ENCODE data around the gene COL4A2.

Gene COL4A2

DNA sequence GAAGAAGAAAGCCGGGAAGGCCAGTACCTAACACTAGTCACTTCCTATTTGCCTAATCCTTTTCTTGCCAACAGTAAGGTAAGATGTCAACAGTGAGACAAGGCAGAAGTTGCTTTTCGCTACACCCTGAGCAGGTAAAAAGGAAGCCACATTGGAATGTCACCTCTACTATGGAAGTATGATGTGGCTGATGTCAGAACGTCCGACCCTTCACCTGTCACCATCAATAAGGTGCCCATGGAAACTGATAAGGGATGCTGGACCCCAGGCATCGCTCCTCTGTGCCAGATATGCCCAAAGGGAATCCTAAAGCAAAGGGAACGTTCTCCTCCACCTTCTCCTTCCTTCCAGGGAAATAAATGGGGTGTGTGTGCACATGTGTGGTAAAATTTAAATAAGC is 34.4 kb upstream of the COL4A2 start:
- DNase-seq, result no peak

DNA sequence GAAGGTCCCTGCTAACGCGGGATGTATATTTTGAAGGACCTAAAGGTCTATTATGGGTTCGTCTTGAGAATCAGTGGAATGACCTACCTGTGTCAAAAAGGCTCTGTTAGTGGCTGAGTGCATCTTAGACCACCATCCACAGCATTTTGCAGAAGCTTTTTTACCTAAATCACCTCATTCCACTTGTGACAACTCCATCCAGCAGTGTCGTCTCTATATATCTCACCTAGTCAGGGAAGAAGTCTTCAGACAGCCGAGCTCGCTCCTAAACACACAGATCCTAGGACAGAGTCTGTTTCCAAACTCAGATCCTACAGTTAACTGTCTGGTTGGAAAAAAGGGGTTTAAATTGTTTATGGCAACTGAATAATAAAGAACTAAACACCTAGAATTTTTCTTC is 33.8 kb upstream of the COL4A2 start:
- no peak for DNase-seq

DNA sequence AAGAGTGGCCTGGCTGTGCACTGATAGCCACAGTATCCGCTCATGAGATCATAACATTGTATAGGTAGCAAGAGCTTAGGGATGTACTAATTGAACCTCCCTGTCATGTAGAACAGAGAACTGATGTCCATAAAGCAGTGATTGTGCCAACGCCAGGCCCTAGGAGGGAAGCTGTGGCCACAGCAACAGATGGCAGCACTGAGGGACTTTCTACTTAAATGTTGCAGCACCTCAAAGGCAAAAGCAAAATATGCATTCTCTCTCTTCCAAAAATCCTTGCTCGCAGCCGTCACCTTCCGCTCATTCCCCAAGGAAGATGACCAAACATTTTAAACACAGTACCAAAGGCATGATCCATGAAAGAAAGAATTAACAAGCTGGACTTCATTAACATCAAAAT is 32.4 kb upstream of the COL4A2 start:
- no peak for DNase-seq

GRCh38 chr13:110275931-110276552 is 31.0 kb upstream of the COL4A2 start:
- no peak for DNase-seq

- DNase-seq, result no peak
These were observed 30.5 kb upstream of the COL4A2 start for GRCh38 chr13:110276553-110276950.

DNA sequence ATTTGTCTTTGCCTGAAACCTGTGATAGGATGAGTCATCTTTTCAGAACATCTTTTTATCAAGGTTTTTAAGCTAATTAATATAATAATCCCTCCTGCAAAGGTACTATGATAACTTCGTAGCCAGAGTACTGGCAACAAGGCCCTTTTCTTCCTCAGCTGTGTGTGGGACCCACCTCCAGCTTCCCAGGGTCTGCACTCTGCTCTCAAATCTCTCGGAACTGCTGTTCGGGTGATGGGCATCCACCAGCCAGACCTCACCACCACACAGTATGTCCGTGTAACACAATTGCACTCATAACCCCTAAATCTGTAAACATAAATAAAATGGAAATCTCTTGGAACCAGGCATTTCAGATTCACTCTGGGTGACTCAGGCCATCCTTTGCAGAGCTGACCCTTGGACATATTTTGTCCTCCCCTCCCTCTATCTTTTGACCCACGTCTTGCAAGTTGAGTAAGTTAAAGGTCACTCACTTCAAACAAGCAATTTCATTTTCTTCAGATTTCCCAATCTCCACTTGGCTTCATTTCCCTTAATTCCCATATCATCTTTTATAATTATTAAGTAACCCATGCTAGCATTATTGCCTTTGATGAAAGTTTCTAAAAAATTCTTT is 29.6 kb upstream of the COL4A2 start:
- no peak for DNase-seq

DNA sequence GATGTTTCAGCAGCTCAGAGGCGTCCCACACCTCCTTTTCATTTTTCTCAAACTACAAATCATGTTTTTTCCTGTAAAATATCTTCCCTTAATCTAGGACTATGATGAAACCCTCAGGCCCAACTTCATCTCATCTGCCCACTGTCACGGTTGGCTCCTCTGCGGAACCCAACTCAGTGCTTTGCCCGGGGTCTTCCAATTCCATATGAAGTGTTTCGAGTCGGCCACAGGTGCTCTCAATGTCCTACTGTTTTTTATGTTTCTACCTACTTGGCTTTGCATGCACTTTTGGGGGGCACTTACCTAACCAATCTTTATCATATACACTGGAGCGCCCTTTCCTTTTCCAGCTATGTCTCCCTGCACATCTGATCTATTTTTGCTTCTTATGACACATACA is 28.2 kb upstream of the COL4A2 start:
- DNase-seq, result no peak

- no peak for DNase-seq
These were observed 27.4 kb upstream of the COL4A2 start for GRCh38 chr13:110279684-110280083.

- DNase-seq, result no peak
These were observed 26.8 kb upstream of the COL4A2 start for GRCh38 chr13:110280231-110280813.

- no peak for DNase-seq
These were observed 25.9 kb upstream of the COL4A2 start for GRCh38 chr13:110280985-110281688.

DNA sequence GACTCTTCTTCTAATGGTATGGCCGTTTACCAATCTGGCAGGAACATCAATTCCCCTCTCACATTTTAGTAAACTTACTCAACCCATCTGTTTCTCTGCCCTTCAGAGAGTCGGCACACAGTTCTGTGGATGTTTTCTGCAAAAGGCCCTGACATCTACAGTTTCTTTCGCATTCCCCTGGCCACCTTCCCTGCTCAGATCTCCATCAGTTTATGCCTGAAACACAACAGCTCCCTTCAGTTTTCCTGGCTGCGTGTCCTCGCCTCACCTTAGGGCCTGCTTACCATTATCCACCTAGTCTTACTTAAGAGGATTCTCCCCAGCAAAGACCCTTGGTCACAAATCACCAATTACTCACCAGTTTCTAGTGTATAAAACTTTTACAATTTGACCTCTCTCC is 25.3 kb upstream of the COL4A2 start:
- DNase-seq, result no peak

DNA sequence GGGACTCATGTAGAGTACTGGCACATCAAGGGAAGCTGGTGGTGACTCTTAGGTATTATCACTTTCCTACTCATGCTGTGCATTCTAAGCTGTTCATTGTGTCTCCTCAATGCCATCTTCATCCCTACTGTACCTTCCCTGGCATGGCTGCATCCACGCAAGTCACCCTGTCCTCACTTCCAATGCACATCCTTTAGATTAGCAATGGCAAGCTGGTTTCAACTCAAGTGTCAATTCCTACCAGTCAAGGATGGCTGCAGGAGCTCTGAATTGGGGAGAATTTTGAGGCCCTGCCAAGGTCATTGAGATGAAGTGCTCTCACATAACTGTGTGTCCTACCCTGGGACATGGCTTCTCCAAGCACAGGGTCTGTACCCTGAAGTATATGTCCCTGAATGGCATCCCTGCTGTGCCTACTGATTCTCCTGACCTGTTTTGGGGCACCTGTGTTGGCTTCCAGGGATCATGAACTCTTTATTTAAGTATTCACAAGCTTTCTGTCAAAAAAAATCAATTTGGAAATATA is 24.7 kb upstream of the COL4A2 start:
- DNase-seq, result no peak

DNA sequence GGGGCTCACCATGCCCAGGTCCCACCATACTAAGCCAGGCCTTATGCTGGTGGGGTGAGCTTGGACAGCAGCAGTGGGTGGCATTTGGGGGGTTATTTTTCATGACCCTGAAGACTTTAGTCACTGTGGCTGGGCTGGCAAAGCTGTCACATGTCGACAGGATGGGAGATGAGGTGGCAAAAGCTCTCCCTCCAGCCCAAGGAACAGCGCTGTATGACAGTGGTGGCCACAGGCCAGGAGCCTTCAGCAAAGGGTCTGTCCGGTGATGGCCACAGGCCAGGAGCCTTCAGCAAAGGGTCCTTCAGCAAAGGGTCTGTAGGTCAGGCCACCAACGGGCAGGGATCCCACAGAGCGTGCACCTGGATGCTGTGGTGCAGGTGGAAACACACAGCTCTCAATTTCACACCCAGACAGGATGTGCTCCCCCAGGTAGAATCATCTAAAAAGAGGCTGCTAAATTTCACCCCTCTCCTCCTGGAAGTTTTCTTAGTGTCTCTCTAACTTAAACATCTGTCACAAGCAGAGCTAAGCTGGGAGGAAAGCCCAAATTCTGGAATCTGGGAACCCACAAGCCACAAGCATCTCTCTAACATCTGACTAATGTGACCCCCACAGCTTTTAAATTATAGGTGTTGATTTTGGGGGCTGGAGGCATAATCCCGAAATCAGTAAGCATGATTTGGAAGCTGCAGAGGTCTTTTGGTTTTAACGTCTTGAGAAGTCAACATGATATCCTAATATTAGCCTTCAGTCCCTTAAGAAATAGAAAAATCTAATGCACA is 23.2 kb upstream of the COL4A2 start:
- no peak for DNase-seq

DNA sequence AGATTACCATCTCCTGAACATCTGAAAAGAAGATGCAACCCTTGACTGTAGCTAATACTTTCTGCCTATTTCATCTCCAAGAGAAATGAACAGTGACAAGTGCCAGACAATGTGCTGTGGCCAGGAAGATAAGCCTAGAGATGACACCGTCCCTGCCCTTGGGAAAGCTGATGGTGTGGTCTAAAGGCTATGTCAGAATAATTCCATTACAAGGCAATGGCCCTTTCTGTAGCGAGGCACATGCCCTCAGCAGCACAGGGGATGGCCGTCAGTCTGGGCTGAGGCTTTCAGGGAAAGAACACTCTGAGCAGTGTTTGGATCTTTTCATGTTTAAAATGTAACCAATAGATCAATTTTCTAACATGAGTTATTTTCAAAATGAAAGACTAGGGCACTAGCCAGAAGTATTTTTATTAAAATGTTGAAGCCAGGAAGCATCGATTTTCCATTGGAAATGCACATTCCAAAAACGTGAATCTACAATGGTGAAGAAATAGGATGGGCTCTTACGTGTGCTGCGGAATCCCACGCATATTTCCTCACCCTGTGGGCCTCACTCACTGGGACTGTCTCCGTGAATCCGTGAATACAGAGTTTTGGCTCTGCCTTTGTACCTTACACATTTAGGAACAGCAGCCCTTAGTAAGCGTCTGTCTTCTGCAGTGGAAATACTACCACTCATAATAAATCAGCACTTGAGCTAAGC is 22.2 kb upstream of the COL4A2 start:
- no peak for DNase-seq

DNA sequence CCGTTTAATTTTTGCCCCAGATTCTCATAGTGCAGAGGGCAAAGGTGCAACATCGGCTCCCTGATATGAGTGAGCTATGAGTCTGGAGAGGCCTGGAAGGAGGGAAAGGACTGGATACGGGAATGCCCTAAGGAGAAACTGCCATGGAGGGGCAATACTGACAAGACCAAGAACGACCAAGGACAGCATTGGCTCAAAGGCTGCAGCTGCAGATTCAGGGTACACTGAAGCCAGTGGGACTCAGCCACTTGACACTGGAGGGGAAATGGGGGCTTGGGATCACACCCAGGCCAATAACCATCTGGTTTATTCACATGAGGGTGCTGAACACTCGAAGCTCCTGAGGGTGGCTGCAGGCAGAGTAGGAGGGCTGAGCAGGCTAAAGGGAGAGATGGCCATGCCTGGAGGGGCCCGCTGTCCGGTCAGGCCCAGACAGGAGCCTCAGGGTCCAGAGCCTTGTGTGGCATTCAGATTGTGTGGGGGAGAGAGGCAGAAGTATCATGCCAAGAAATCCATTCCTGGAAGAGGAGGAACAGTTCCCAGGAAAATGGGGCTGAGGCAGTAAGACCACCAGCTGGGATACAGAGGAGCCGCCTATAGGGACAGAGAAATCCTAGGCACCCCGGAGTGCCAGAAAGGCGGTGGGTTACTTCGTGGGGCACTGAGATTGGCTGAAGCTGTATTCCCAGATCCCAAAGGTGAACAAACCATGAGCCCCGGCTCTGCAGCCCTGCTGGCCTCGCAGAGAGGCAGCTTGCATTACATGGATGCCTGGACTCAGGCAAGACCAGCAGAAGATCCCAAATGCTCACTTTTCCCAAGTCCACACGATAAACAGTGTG is 20.9 kb upstream of the COL4A2 start:
- DNase-seq, result no peak

DNA sequence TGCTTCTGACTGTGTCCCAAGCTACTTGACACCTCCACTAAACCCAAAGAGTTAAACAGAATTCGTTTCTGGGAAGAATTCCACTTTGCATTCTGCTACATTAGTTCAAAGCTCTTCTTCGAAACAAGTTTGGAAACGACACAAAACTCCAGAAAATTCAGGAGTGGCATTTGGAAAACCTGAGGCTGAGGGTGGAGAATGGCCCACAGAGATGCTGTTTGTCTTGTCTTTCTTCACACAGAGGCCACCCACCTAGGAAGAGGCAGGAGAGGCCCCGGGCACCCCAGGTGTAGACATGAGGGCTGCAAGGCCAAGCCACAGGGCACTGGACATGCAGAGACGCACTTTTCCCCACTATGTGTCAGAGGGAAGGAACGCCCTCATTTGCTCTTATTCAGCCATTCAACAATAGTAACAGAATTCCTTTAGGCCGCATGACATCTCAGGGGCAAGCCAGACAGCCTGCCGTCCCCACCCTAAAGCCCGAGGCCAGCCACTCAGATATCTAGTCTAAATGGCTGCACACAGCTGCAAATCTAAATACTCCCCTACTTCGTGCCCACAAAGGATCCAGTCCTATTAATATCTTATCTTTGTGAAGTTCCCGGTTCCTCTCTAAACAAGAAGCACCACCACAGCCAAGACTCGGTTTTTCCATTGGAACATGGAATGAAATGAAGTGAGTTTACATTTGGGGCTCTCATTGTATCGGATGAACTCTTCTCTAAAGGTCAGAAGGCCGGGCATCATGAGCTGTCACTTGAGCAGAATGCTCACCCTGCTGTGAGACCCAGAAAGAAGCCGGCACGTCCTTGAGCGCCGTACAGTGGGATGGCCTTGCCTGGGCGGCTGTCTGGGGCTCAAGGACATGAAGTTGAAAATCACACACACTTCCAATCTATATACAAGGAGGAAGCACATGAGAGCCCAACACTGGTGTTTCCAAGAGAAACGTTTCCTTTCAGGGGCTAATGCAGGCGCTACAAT is 20.0 kb upstream of the COL4A2 start:
- DNase-seq, result no peak

- DNase-seq, result no peak
These were observed 17.9 kb upstream of the COL4A2 start for GRCh38 chr13:110289174-110289573.

GRCh38 chr13:110289661-110290060 is 17.4 kb upstream of the COL4A2 start:
- DNase-seq, result no peak

DNA sequence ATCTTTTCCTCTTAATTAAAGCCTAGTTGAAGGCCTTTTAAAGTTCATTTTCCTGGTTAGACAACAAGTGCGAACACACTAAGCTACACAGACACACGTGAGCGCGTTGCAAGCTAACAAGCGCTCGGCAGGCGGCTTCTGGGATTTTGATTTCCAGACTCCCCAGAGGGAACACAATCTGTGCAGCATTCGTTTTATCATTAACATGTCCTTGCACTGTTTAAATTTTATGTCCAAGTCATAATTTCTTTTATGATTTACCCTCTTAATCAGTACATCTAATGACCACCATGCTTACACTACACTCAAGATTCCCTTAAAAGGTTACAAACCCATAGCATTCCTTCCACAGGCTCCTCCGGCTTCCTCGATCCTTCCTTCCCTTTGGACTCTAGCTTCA is 16.9 kb upstream of the COL4A2 start:
- no peak for DNase-seq

DNA sequence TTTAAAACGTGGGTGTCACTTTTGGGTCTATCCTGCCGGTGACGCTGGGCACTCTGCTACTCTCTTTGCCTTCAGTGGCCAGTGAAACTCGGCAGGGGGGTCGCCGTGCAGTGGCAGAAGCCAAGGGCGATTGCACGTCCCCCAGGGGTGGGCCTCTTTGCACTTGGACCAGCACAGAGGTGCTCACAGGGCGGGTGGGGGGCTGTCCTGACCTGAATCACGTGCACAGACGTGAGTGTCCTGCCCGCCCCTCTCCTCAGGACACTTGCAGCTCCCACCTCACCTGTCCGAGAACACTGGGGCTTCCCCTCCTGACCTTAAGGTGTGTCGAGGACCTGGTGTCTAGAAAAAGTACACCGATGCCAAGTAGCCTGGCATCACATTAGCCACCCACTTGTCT is 16.3 kb upstream of the COL4A2 start:
- no peak for DNase-seq
